HG02759 (cell line): ENCODE data around the gene CDC6.
"Not testable (repeated sequence)": the region's sequence is repeated elsewhere in the genome, so short reads cannot be mapped to it uniquely, and the experiment has no call there.

ENCODE experiments used
- ATAC-seq: cut with Tn5 transposase; IDR thresholded peaks from one replicate; pipeline ENCODE4 v1.9.1; 2021; ENCODE audit warnings: mild to moderate bottlenecking, moderate library complexity; ENCODE audit not compliant: unreplicated experiment

The CDC6 gene

DNA sequence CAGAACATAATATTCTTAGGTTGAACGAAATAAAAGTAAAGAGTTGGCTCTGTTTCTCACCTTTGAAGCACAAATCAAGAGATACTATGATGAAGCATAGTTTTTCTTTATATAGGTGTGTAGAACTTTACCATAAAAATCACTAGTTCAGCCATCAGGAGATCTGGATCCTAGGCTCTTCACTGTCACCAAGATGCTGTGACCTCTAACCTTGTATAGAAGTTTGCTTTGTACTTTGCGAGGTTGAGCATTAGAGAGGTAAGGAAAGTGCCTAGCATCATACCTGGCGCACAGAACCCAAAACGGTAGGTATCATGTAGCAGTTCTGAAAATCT is 553 bp upstream of the CDC6 start:
- no peak for ATAC-seq

- ATAC-seq, result no peak
These were observed 3.1 kb downstream of the CDC6 start for GRCh38 chr17:40290629-40291280.

- no peak for ATAC-seq
These were observed 3.6 kb downstream of the CDC6 start for GRCh38 chr17:40291281-40291664.

DNA sequence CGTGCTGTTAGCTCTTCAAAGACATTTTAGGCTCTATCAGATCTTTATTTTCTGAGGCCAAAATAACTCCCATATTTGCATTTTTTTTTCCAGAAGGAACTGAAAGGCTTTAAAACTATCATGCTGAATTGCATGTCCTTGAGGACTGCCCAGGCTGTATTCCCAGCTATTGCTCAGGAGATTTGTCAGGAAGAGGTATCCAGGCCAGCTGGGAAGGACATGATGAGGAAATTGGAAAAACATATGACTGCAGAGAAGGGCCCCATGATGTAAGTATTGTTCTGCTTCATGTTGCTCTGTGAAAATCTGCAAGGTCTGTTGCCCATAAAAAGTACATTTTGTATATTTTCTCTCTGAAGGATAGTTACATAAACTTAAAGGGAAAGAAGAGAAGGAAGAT is 5.7 kb downstream of the CDC6 start:
- no peak for ATAC-seq

DNA sequence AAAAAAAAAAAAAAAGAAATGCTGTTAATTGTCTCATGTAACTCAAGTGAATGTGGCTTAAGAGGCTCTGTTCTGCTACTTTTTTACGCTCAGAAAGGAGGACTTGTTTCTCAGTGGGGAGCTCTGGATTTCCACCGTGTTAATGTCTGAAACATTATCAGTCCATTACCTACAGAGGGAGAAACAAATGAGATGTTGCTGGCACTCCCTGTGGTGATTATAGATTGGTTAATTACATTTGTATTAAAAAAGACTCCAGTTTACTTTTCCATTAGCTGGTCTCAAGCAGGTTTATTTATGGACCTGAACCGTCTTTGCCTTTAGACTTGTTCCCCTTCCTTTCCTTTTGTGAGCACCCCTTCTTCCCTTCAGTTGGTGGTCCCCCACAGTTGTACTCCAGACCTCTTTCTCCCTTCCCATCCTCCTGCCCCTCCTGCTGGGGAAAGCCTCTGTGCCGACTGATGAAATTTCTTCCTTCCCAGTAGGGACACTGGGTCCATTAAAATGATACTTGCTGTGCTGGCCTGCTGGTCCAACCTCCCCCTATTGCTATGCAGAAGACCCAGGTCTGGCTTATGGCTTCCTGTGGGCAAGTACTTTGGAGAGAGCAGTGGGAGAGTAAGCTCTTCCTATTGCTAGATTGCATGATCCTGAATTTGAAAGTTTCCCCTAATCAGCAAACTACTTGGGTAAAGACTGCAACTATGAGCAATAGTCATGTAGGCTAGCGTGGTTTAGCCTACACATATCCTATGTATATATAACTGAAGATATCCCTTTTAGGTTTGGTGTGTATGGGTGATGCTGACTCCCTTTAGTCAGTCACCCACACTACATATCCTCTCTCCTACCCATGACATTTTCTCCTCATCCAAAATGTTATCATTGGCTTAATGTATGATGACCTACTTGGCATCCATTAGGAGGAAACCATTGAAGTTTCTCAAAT is 8.1 kb downstream of the CDC6 start:
- ATAC-seq, result no peak

DNA sequence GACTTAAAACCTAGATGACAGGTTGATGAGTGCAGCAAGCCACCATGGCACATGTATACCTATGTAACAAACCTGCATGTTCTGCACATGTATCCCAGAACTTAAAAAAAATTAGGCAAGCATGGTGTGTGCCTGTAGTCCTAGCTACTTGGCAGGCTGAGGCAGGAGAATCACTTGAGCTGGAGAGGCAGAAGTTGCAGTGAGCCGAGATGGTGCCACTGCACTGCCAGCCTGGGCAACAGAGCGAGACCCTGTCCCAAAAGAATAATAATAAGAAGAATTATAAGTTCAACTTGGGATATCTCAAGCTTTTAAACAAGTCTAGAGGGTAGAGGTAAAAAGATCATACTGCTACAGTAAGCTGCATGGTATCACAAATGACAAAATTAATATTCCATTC is 9.8 kb downstream of the CDC6 start:
- no peak for ATAC-seq

DNA sequence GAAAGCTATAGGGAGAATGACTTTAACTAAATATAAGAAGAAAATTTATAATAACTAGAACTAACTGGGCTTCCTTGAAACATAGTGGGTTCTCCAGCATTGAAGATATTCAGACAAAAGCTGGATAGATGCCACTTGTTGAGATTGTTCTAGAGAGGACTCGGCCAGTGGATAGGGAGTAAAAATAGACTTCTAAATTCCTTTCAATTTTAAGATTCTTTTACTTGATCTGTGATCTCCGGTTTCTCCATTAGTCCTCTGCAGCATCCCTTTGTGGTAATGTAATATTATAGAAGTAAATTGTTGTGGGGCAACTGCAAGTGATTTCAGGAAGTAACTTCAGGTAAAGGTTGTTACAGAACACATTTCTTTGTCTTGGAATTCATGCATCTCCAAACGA is 11.0 kb downstream of the CDC6 start:
- ATAC-seq, result no peak

DNA sequence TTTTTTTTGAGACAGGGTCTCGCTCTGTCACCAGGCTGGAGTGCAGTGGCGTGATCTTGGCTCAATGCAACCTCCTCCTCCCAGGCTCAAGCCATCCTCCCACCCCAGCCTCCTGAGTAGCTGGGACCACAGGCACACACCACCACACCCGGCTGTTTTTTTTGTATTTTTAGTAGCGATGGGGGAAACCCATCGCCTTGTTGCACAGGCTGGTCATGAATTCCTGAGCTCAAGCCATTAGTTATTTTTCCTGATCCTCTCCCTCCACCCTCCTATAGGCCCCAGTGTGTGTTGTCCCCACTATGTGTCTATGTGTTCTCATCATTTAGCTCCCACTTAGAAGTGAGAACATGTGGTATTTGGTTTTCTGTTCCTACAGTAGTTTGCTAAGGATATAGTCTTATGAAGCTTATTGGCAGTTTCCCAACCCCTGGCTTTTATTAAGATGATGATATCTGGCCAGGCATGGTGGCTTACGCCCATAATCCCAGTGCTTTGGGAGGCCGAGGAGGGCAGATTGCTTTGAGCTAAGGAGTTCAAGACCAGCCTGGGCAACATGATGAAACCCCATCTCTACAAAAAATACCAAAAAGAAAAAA is 11.6 kb downstream of the CDC6 start:
- not testable (repeated sequence) for ATAC-seq

DNA sequence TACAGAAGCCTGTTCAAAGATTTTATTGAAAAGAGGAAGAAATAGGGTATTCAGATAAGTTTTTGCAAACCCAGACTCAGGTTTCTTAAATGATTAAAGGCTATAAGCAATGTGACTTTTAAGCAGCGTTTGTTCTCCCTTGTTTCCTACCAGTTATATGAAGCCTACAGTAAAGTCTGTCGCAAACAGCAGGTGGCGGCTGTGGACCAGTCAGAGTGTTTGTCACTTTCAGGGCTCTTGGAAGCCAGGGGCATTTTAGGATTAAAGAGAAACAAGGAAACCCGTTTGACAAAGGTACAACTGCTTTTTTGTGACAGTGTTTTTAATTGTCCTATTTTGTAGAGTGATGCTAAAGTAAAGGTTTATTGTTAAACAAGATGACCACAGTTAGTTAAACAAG is 13.6 kb downstream of the CDC6 start:
- no peak for ATAC-seq

- no peak for ATAC-seq
These were observed 15.5 kb downstream of the CDC6 start for GRCh38 chr17:40303009-40303657.

- ATAC-seq, result no peak
These were observed 16.3 kb downstream of the CDC6 start for GRCh38 chr17:40303708-40304551.

GRCh38 chr17:40304552-40304863 is 16.8 kb downstream of the CDC6 start:
- not testable (repeated sequence) for ATAC-seq

- ATAC-seq, result not testable (repeated sequence)
These were observed 17.2 kb downstream of the CDC6 start for GRCh38 chr17:40304866-40305265.

DNA sequence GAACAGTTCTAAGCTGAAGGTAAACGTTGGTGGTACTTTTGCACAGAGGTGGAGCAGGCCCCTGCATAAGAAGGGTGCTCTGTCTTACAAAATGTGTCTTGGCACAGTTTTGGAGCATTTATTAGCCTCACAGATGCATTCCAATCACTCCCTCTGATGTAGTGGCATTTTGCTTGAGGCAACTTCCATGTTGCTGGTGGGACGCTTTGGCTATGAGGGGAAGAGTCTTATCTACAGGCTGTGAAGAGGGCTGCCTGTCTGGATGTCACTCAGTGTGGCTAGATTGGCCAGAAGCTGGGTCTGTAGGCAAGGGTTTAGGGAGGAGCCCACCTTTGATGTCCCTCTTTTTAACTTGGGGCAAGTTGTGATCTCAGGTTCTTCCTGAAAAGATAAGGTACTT is 18.7 kb downstream of the CDC6 start:
- ATAC-seq, result no peak

DNA sequence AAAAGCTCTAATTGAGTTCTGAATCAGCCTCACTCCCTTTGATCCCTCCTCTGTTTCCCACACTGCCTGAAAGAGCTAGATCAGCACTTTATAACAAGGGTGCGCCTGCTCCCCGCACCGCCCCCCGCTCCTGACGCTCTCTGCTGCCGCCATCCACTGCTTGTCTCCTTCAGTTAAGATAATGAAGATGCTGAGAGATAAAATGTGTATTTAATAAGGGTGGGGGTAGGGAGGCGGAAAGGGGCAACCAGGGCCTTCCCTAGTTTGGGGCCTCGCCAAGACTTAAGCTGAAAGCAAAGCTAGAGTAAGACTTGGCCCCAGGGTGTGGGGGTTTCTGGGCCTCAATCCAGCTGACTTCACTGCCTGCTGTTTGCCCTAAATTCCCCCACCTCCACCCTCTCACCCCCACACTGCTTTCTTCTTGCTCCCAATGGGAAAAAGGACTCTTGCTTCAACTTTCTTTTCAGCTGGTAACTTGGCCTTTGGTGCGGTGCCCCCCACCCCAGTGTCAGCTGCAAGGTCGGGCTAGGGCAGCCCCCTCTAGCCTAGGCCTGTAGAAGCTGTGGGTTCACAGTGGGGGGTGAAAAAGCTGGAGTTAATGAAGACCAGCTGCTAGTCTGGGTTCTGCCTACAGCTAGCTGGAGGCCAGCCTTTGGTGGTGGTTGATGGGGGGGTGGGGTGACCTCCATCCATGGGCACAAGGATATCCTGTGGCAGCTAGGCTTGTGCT is 19.5 kb downstream of the CDC6 start:
- no peak for ATAC-seq

DNA sequence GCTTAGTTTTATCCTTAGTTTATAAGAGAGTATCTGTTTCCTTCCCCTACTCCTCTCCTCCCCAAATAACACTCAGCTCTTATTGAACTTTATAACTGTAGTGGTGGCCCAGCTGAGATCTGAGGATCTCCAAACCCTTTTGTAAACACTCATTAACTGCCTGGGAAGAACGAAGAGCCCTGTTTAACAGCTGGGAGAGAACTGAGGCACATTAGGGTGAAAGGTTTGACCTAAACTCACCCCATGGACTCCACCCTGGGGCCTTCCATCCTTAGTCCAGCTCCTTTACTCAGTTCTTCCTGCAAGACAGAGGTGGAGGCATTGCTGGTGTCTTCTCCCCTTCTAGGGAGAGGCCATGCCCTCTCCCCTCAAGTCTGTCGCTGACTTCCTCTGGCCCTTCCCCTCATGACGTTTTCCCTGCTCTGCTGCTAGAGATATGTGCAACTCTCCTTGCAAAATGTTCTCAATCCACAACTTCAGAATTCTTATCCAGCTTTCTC is 20.1 kb downstream of the CDC6 start:
- no peak for ATAC-seq

GRCh38 chr17:40309031-40309948 is 21.6 kb downstream of the CDC6 start, which contains the start of gene RARA:
RARA (plus strand) TSS chr17:40309180; CDS start chr17:40331219, 22,039 bp downstream.
- no peak for ATAC-seq

- no peak for ATAC-seq
These were observed 22.4 kb downstream of the CDC6 start for GRCh38 chr17:40309949-40310510.
